NCI-H1417 treated with DMSO at 0.1 percent for 48 hours (cell line): ENCODE measurements around the gene LRRN2.

Experiments used
- DNase-seq: peaks from one replicate; lab custom pipeline; 2025; lab: John Stamatoyannopoulos, UW

The LRRN2 gene

DNA sequence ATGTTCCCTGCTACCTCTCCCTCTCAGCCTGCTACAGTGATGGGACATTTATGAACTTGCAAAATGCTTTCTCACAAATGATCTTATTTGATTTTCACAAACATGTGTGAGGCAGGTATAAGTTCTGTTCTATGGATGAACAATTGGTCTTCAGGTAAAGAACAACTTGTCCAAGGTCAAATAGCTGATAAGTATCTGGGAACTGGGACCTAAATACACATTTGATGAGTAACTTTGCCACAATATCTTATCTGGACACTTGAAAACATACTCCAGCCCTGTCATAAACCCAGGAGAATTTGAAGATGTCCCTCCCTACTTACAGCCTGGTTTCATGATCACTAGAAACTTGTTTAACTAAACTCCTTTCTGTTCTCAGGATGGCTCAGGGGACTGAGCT lies 23.0 kb downstream of the LRRN2 start:
- DNase-seq, result no peak

DNA sequence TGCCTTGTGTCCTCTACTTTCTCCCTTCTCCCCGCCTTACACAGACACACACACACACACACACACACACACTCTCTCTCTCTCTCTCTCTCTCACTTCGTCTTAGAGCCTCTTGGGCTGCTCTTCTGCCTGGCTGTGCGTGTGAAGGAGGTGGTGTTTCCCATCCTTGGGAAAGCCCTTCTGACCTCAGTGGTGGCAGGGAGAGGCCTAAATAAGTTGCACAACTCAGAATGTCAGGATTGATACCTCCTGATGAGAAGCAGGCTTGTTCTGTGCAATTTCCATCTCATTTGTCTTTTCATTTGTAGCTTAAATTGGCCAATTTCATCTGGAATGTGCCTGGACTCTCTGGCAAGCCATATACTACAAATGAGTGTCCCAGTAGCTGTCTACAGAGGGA lies 25.0 kb downstream of the LRRN2 start:
- no peak for DNase-seq

- no peak for DNase-seq
Observed at GRCh38 chr1:204659056-204659455, 26.5 kb downstream of the LRRN2 start.

GRCh38 chr1:204658295-204658694 lies 27.2 kb downstream of the LRRN2 start:
- DNase-seq, result no peak

GRCh38 chr1:204653590-204654340 lies 31.8 kb downstream of the LRRN2 start:
- no peak for DNase-seq

DNA sequence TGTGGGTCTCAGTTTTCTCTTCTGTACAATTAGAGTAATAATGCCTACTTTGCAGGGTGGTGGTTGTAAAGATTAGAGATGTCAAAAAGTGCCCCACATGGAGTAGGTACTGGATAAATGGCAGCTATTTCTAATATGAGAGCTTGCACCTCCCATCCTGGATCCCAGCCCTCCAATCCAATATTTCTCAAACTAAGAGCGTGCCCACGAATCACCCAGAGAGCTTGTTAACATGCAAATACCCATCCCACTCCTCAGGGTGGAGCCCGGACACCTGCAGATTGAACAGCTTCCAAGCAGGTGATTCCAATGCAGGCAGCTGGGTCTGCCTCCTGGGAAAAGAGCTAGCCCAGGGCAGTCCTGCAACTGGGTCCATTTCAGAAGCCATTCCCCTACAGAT lies 33.0 kb downstream of the LRRN2 start:
- DNase-seq, result no peak

DNA sequence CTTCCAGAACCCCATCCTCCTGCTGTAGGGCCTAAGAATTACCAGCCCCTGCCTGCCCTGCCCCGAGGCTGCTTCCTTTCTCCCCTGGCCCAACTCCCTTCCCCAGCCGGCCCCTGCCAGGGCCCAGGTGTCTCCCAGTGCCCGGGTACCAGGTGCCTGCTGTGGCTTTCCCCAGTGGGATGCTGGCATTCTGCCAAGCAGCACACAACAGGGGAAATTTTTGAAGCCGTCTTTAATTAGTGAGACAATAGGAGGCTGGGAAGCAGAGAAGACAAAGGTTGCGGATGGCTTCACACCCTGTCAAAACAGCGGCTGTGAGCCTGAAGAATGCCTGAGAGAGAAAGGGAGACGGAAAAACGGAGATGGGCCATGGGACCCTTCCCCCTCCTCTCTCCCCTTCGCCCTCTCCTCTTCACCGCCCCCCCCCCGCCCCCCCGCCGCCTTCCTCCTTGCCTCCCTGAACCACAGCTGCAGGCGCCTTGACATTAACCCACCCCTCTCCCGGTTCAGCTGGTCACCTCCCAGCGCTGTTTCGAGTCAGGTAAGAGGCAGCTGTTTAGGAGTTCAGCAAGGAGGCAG lies 33.6 kb downstream of the LRRN2 start:
- DNase-seq, result peak; percentile 55

- no peak for DNase-seq
Observed at GRCh38 chr1:204650911-204651570, 34.5 kb downstream of the LRRN2 start.

DNA sequence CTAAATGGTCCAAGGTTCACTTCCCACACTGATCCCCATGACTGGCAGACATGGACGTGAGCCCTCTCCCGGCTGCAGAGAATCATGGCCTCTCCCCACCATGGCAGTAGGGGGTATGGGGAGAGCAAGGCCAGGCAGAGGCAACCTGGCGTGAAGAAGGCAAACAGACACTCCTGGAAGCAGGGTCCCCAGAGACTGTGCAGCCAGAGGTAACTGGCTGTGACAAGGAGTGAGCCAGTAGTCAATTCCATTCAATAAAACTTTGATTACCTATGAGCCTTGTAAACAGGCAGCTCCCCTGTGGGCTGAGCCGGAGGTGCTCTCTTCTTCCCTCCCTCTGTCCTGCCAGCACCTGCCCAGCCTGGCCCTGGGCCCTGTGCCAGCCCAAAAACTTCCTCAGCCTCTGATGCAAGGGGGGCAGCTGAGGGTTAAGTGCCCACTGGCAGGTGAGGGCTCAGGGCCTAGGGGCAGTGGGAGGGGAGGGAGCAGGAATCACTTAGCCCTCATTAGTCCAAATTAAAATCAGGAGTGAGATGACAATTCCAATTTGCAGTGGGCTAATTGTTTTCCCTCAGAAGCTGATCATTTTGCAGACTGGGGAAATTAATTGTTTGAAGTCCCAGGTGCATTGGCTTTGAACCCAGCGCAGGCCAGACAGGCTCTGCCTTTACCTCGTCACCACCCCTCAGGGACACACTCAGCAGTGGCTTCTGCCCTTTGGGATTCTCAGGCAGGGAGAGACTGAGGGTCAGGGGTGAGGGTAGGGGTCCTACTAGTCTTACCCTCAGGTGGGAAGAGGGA lies 35.6 kb downstream of the LRRN2 start:
- peak; percentile 70 for DNase-seq

DNA sequence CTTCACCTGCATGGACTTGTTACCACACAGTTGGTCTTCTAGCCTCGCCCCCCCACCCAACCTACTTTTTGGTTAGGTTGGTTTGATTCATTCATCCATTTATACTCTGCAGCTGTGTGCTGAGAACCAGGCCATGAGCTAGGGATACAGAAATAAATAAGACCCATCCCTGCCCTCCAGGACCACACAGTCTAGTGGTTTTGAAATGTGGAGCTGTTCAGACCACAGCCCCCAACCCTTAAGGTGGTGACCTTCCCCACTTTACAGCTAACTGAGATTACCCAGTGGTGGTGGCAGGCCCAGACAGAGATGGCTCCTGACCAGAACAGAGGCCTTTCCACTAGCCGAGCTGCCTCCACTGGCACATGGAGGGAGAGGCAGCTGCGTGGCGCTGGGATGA lies 37.0 kb downstream of the LRRN2 start:
- no peak for DNase-seq

GRCh38 chr1:204647805-204648153 lies 37.8 kb downstream of the LRRN2 start:
- no peak for DNase-seq

DNA sequence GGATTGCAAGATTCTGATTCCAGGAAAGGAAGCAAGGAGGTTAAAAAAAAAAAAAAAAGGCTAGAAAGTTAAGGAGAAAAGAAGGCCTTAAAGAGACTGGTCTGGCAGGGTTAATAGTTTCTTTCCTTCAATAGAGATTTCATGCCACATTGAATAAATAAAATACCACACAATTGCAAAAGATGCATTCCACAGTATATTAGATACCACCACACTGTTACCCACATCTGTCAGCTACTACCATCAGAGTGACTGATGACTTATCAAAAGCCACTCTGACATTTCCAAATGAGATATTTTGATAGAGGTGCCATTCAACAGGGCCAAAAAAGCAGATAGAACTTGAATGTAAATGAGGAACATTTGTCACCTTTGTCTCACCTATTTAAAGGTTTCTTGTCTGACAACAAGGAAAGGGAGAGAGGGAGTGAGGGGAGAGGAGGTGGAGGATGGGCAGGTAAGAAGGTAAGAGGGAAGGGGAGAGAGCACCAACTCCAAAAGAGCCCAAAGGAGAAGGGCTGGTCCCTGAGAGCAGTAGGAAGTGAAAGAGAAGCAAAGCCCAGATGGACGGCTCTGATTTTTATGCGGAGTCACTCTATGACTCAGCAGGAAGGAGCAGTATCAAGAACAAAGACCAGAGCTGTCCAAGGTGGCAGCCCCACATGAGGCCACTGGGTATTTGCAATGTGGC lies 38.3 kb downstream of the LRRN2 start:
- DNase-seq, result no peak

DNA sequence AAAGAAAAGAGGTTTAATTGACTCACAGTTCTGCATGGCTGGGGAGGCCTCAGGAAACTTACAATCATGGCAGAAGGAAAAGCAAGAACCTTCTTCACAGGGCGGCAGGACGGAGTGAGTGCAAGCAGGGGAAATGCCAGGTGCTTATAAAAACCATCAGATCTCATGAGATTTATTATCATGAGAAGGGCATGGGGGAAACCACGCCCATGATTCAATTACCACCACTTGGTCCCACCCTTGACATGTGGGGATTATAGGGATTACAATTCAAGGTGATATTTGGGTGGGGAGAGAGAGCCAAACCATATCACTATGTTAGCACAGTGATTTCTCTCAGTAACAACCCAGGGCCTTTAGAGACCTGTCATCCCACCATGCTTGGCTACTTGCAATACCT lies 39.9 kb downstream of the LRRN2 start:
- no peak for DNase-seq

DNA sequence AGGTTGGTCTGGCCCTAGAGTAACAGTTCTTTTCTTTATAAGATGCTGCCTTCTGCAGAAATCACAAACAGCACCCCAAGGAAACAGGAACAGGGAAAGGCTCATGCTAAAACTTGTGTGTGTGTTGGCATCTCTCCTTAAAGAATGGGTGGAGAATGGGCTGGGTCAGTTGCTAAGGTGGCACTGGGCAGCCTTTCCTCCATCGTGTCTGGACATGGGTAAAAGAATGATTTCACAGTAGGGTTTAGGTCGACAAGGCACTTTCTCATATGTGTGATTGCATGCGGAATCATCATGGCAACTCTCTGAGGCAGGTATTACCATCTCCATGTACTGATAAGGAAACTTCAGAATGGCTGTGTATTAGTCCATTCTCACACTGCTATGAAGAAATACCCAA lies 40.3 kb downstream of the LRRN2 start:
- no peak for DNase-seq

GRCh38 chr1:204643503-204643902 lies 42.0 kb downstream of the LRRN2 start:
- no peak for DNase-seq

GRCh38 chr1:204641936-204642335 lies 43.6 kb downstream of the LRRN2 start:
- no peak for DNase-seq

GRCh38 chr1:204641455-204641854 lies 44.1 kb downstream of the LRRN2 start:
- no peak for DNase-seq

DNA sequence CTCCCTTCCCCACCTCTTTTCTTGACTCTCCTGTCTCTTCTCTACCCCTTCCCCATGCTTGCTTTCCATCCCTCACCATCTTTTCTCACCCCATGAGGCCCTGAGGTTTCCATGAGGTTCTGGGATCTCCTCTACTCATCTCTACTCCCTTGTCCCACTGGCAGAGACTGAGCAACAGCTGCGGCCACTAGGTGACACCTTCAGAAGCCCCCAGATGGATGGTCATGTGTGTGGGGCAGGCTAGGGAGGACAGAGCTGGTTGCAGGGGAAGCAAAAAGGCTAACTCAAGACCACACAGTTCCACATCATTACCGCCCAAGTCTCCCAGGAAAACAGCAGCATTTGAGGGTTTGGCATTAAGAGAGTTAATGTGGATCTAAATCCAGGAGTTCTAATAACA lies 45.0 kb downstream of the LRRN2 start:
- DNase-seq, result no peak

DNA sequence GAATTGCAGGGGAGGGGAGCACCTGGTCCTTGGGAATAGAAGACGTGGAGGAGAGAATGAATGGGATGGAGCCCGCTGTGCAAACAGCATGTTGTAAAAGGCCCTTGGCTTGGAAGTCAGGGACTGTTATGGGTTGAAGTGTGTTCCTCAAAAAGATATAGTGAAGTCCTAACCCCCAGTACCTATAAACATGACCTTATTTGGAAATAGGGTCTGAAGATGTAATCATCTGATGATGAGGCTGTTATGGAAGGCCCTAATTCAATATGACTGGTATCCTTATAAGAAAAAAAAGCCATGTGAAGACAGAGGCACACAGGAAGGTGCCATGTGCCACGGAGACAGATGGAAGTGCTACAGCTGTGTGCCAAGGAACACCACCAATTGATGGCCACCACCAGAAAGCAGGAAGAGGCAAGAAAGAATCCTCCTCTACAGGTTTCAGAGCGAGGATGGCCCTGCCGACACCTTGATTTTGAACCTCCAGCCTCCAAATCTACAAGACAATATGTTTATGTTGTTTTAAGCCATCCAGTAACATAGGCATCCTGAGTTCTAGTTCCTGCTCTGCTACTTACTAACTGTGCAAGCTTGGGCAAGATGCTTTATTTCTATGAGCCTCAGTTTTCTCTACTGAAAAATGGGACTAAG lies 51.2 kb downstream of the LRRN2 start:
- no peak for DNase-seq

DNA sequence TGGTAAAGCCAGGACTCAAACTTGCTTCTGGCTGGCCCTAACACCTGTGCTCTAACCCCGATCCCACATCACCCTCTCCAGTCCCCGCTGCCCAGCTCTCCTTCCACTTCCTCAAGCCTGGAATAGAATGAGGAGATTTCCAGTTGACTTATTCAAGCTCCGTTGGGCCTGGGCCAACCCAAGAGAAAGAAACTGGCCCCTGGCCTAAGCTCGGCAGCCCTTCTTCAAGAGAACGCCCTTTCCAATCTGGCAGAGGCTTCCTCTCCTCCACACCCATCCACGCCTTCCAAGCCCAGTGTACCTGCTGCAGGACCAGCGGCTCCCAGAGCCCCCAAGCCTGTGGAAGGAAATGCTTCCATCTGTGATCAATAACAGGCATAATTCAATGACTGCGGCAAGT lies 51.9 kb downstream of the LRRN2 start:
- no peak for DNase-seq

DNA sequence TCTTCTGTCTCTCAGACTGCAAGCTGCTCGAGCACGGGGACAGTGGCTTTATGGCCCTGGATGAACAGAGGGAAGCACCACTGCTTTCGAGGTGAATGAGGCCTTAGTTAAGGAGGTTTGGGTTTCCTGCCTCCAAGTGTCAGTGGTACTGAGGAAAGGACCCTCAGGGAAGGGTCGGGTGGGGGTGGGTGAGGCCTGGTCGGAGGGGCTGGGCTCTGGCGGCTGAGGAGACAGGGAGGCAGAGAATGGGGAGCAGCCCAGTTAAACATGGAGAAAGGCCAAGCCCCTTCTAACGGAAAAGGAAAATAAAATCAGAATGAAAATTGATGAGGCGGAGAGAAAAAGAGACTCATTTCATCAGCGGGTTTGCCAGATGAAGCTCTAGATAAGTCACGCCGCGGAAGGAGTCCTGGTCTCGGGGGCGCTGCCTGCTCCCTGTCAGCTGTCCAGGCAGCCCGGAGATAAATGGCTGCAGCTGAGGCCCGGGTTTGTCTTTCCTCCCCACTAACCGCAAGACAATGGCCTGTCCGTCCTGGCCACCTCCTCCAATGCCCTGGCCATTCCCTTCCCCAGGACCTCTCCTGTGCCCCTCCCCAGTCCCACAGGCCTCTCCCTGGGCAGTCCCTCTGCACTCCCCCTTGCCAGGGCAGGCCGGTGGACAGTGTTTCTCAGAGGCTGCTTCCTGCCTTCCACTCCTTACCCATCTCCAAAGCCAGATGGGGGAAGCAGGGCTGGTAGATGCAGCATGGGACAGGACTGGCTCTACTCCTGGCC lies 55.2 kb downstream of the LRRN2 start:
- DNase-seq, result no peak
